ENCODE data around the gene MAGT1.
"Not testable (repeated sequence)": the region's sequence is repeated elsewhere in the genome, so short reads cannot be mapped to it uniquely, and the experiment has no call there.

The MAGT1 gene

GRCh38 chrX:77892887-77893286 lies 2.3 kb downstream of the MAGT1 start:
- DNase-seq (ENCODE audit: low read depth): no peak
- H3K4me3 ChIP-seq (ENCODE audit: low read depth, low read length): no peak overlapping the region

GRCh38 chrX:77881418-77881817 lies 13.8 kb downstream of the MAGT1 start:
- H3K4me3 ChIP-seq (ENCODE audit: low read depth, low read length); DNase-seq (ENCODE audit: low read depth): not testable (repeated sequence)

- H3K4me3 ChIP-seq (ENCODE audit: low read depth, low read length): no peak overlapping the region
- DNase-seq (ENCODE audit: low read depth): no peak
Measured at GRCh38 chrX:77875372-77875771, 19.9 kb downstream of the MAGT1 start.

GRCh38 chrX:77831544-77831943 lies 63.7 kb downstream of the MAGT1 start:
- not testable (repeated sequence) for DNase-seq (ENCODE audit: low read depth); H3K4me3 ChIP-seq (ENCODE audit: low read depth, low read length)

GRCh38 chrX:77821989-77822388 lies 73.2 kb downstream of the MAGT1 start:
- not testable (repeated sequence) for H3K4me3 ChIP-seq (ENCODE audit: low read depth, low read length); DNase-seq (ENCODE audit: low read depth)

GRCh38 chrX:77820091-77820727 lies 75.0 kb downstream of the MAGT1 start:
- DNase-seq (ENCODE audit: low read depth): no peak
- no peak overlapping the region for H3K4me3 ChIP-seq (ENCODE audit: low read depth, low read length)

- DNase-seq (ENCODE audit: low read depth): no peak
- H3K4me3 ChIP-seq (ENCODE audit: low read depth, low read length): no peak overlapping the region
Measured at GRCh38 chrX:77814210-77814609, 81.0 kb downstream of the MAGT1 start.

GRCh38 chrX:77802201-77802600 lies 93.0 kb downstream of the MAGT1 start:
- no peak overlapping the region for H3K4me3 ChIP-seq (ENCODE audit: low read depth, low read length)
- DNase-seq (ENCODE audit: low read depth): no peak

GRCh38 chrX:77795124-77795523 lies 100.1 kb downstream of the MAGT1 start:
- no peak overlapping the region for H3K4me3 ChIP-seq (ENCODE audit: low read depth, low read length)
- DNase-seq (ENCODE audit: low read depth): no peak

GRCh38 chrX:77793946-77794345 lies 101.3 kb downstream of the MAGT1 start:
- H3K4me3 ChIP-seq (ENCODE audit: low read depth, low read length): no peak overlapping the region
- DNase-seq (ENCODE audit: low read depth): no peak

- DNase-seq (ENCODE audit: low read depth): no peak
- no peak overlapping the region for H3K4me3 ChIP-seq (ENCODE audit: low read depth, low read length)
Measured at GRCh38 chrX:77788050-77788449, 107.2 kb downstream of the MAGT1 start.

- no peak for DNase-seq (ENCODE audit: low read depth)
- peak overlapping the region; percentile 64 for H3K4me3 ChIP-seq (ENCODE audit: low read depth, low read length)
Measured at GRCh38 chrX:77786365-77786680, 108.9 kb downstream of the MAGT1 start.

- DNase-seq (ENCODE audit: low read depth): peak; percentile 35
- peak within 1 kb of the TSS; percentile 64 for H3K4me3 ChIP-seq (ENCODE audit: low read depth, low read length)
Measured at GRCh38 chrX:77785486-77786364, 109.5 kb downstream of the MAGT1 start, which contains the start of gene ATRX. Gene ATRX, minus strand, starts transcription at chrX:77786216. Its CDS starts 215 bp downstream, at chrX:77786001.

- no peak overlapping the region for H3K4me3 ChIP-seq (ENCODE audit: low read depth, low read length)
- DNase-seq (ENCODE audit: low read depth): no peak
Measured at GRCh38 chrX:77779695-77780094, 115.5 kb downstream of the MAGT1 start.

GRCh38 chrX:77776659-77777058 lies 118.6 kb downstream of the MAGT1 start:
- H3K4me3 ChIP-seq (ENCODE audit: low read depth, low read length): no peak overlapping the region
- no peak for DNase-seq (ENCODE audit: low read depth)
